ENCODE results near the gene GAS7. TPM values are rescaled to one million over a fixed set of nuclear protein-coding genes. Genes with fewer than 3 reads are reported as not detected.

The GAS7 gene
- 0.38 and 0.85 TPM in 2 replicates for total RNA-seq

GRCh38 chr17:10198509-10199249, at the start of gene GAS7:
Gene GAS7, minus strand, starts transcription at chr17:10198606.

GRCh38 chr17:9905078-9905415, 293.4 kb downstream of the GAS7 start, which contains the start of gene RCVRN:
Gene RCVRN, minus strand, starts transcription at chr17:9905271. Its CDS starts 91 bp downstream, at chr17:9905180.

Other genes with a start within 250 kb of the GAS7 start
- gene MYH13, start 174.4 kb upstream of the GAS7 start, total RNA-seq: not detected in 2 replicates
- not detected in 2 replicates for gene MYH8, start 223.3 kb upstream of the GAS7 start, total RNA-seq

All from regular cardiac myocyte (primary cell).